Adrenal gland (tissue), 19 donors: ENCODE data around the gene KCNE2. TPM values are rescaled to one million over a fixed set of nuclear protein-coding genes. Genes with fewer than 3 reads are reported as not detected.

ENCODE experiments used
- DNase-seq, 7 donors: peaks; one replicate each; pipeline ENCODE4 v3.0.0-alpha.2; 2019 to 2020
- H3K27ac ChIP-seq, 5 donors: fragments of 200-600 bp; sonication (generic) in 4 of 5; 1 replicate in 3 of 5; 2 replicates in 2 of 5; pipeline versions ENCODE4 v1.5.1 to v1.8.0; 2016 to 2020; ENCODE audit warnings: mild to moderate bottlenecking in 1 of 5
- H3K27me3 ChIP-seq: fragments of 200-600 bp; 2 replicates; pipeline ENCODE4 v1.8.0; 2021
- H3K36me3 ChIP-seq, 2 donors: fragments of 200-600 bp; replicated peaks in 1 of 2; 1 replicate in 1 of 2; 2 replicates in 1 of 2; pipeline versions ENCODE4 v1.5.1 to v1.8.0; 2018 to 2022
- H3K4me1 ChIP-seq, 2 donors: fragments of 200-600 bp; replicated peaks in 1 of 2; 1 replicate in 1 of 2; 2 replicates in 1 of 2; pipeline versions ENCODE4 v1.5.1 to v1.8.0; 2018 to 2021
- H3K4me3 ChIP-seq, 4 donors: fragments of 200-600 bp; sonication (generic) in 3 of 4; one replicate each; pipeline ENCODE4 v1.5.1; 2016 to 2018
- H3K9me3 ChIP-seq, 3 donors: fragments of 200-600 bp; sonication (generic) in 1 of 3; replicated peaks in 1 of 3; 1 replicate in 2 of 3; 2 replicates in 1 of 3; pipeline versions ENCODE4 v1.5.1 to v1.8.0; 2016 to 2021
- CTCF ChIP-seq, 6 experiments: fragments of 450-650 bp in 4 of 6; fragments of 200-600 bp in 2 of 6; sonication (generic) in 1 of 6; IDR thresholded peaks; 1 replicate in 5 of 6; 2 replicates in 1 of 6; pipeline versions ENCODE4 v1.5.1 to v1.8.0; 2016 to 2021; ENCODE audit warnings: antibody characterized with exemption in 6 of 6, mild to moderate bottlenecking in 2 of 6, moderate library complexity in 1 of 6
- POLR2A ChIP-seq, 2 donors: fragments of 450-650 bp; IDR thresholded peaks; one replicate each; pipeline ENCODE4 v1.6.1; 2017; ENCODE audit warnings: antibody characterized with exemption in 2 of 2, mild to moderate bottlenecking in 2 of 2, moderate library complexity in 1 of 2
- WGBS, 4 donors: extraction: QIAGEN DNeasy Blood & Tissue Kit in 2 of 4; methylation state at CpG; one replicate each; pipeline versions ENCODE4 v1.1.5 to v1.1.7; 2013 to 2017; 5-methylcytosine and 5-hydroxymethylcytosine counted together
- intact Hi-C, 2 donors: fragments of 100-400 bp; cut with DNase I; formaldehyde crosslinking; loops; one replicate each; pipeline versions ENCODE4 v1.14.1 to v1.15.0; 2022 to 2023
- long read RNA-seq, 10 donors: library from polyadenylated mRNA in 3 of 10; unstranded in 2 of 10; stranded (forward) in 1 of 10; transcript quantifications; one replicate each; pipeline ENCODE4 v2.0.0 and lab custom pipeline, GENCODE V29; 2021 to 2026
- polyA plus RNA-seq, 3 donors: library from polyadenylated mRNA; stranded (reverse); fragments of 200-250 nt in 2 of 3; fragments of 350-450 nt in 1 of 3; fragmentation: Illumina TruSeq in 1 of 3; extraction: RNeasy Lipid Tissue Mini Kit (QIAGEN cat#74804) in 1 of 3; gene quantifications; one replicate each; pipeline ENCODE4 v1.2.3, GENCODE V29; 2013 to 2014
- total RNA-seq, 9 donors: library from RNA; depleted of rRNA in 4 of 9; stranded (reverse); fragments of >200 nt in 4 of 9; fragments of 120-200 nt in 1 of 9; fragmentation: NEBNext Ultra II Directional in 1 of 9; extraction: Animal tissue kit (Norgen Biotek cat#: 25700) in 1 of 9; gene quantifications; one replicate each; pipeline versions ENCODE4 v1.1.0 to v1.2.4, GENCODE V29; 2013 to 2023
- donor health status: healthy with polysubstance abuse.
- donor health status: Bipolar disorder and iron deficiency.
- donor health status: DM: yes; HTN: yes; CAD: no.
- donor health status: DM: no; HTN: no; CAD: no.
- donor health status: DM: no; HTN: no; CAD: no.
- donor health status: DM: yes; HTN: yes; CAD: no.

The KCNE2 gene
- under 1 TPM in 2 of 9 donors, not detected in 7; 0.22 to 0.32 TPM for total RNA-seq
- polyA plus RNA-seq: under 1 TPM in 2 of 3 donors, not detected in 1; 0.47 to 0.80 TPM
- long read RNA-seq, donor 1: 0 reads
- long read RNA-seq, donor 2: 0 reads
- long read RNA-seq, donor 3: 0 reads
- long read RNA-seq, donor 4: 0 reads
- long read RNA-seq, donor 5: 0 reads
- long read RNA-seq, donor 6: 0 reads
- long read RNA-seq, donor 7: 0 reads
- long read RNA-seq, donor 8: 0 reads
- long read RNA-seq, donor 9: 0 reads
- long read RNA-seq, donor 10: 0 reads

- H3K9me3 ChIP-seq: no peaks in the 10 kb centered on the region
- H3K4me3 ChIP-seq: no peak within 1 kb of the TSS
- H3K27me3 ChIP-seq: no peaks in the 10 kb centered on the region
- WGBS, 4 donors: 76 to 97% (median 86%) methylated on average over 3 of the region's 3 CpGs
- intact Hi-C loops: no loop called here
- DNase-seq: peak in 3 of 7 donors; percentile 1 to 8 (median 6)
- no peak within 1 kb of the TSS for H3K27ac ChIP-seq
- H3K36me3 ChIP-seq: no peaks in the 10 kb centered on the region
- H3K4me1 ChIP-seq: peaks cover 0 to 8% of the 10 kb centered on the region in 2 donors
- TF ChIP-seq CTCF (IDR thresholded peaks at IDR 0.05): no peak
- no peak for TF ChIP-seq POLR2A (IDR thresholded peaks at IDR 0.05)
These were observed at the start of gene KCNE2 for GRCh38 chr21:34363733-34364132. KCNE2 (plus strand) TSS chr21:34364006; CDS start chr21:34370479, 6,473 bp downstream.

- intact Hi-C loops: no loop called here
- TF ChIP-seq POLR2A (IDR thresholded peaks at IDR 0.05): no peak
These were observed 44.2 kb upstream of the KCNE2 start for GRCh38 chr21:34319585-34319984.

GRCh38 chr21:34320011-34320410 is 43.8 kb upstream of the KCNE2 start:
- intact Hi-C loops: no loop called here
- Histone ChIP-seq H3K4me3 (no peak overlapping the region), H3K27ac (no peak overlapping the region), H3K27me3 (no peaks in the 10 kb centered on the region), H3K36me3 (no peaks in the 10 kb centered on the region), H3K9me3 (no peaks in the 10 kb centered on the region), H3K4me1 (peaks cover 0 to 3% of the 10 kb centered on the region in 2 donors)
- TF ChIP-seq POLR2A (IDR thresholded peaks at IDR 0.05) (no peak), CTCF (IDR thresholded peaks at IDR 0.05) (no peak)
- 89 to 94% (median 93%) methylated on average over 4 of the region's 4 CpGs for WGBS, 4 donors
- no peak for DNase-seq

More at GRCh38 chr21:34319585-34319984, 44.2 kb upstream of the KCNE2 start:
- Histone ChIP-seq H3K27me3 (no peaks in the 10 kb centered on the region), H3K4me1 (peaks cover 0 to 3% of the 10 kb centered on the region in 2 donors), H3K36me3 (no peaks in the 10 kb centered on the region), H3K4me3 (no peak overlapping the region), H3K9me3 (no peaks in the 10 kb centered on the region), H3K27ac (no peak overlapping the region)
- no peak for DNase-seq
- 89 to 98% (median 91%) methylated on average over 3 of the region's 3 CpGs for WGBS, 4 donors

GRCh38 chr21:34330055-34330454 is 33.8 kb upstream of the KCNE2 start:
- intact Hi-C loops: no loop called here
- Histone ChIP-seq H3K36me3 (no peaks in the 10 kb centered on the region), H3K4me3 (no peak overlapping the region), H3K27ac (no peak overlapping the region), H3K27me3 (no peaks in the 10 kb centered on the region), H3K4me1 (no peaks in the 10 kb centered on the region), H3K9me3 (no peaks in the 10 kb centered on the region)
- 94 to 98% (median 97%) methylated on average over 8 of the region's 8 CpGs for WGBS, 4 donors
- no peak for TF ChIP-seq CTCF (IDR thresholded peaks at IDR 0.05)
- no peak for TF ChIP-seq POLR2A (IDR thresholded peaks at IDR 0.05)
- no peak for DNase-seq

GRCh38 chr21:34331726-34332125 is 32.1 kb upstream of the KCNE2 start:
- intact Hi-C loops: no loop called here

More at GRCh38 chr21:34331726-34332125, 32.1 kb upstream of the KCNE2 start:
- Histone ChIP-seq H3K4me3 (no peak overlapping the region), H3K9me3 (no peaks in the 10 kb centered on the region), H3K27me3 (no peaks in the 10 kb centered on the region), H3K4me1 (peaks cover 4 to 5% of the 10 kb centered on the region in 2 donors), H3K36me3 (no peaks in the 10 kb centered on the region), H3K27ac (no peak overlapping the region)
- no peak for DNase-seq
- TF ChIP-seq CTCF (IDR thresholded peaks at IDR 0.05): no peak
- TF ChIP-seq POLR2A (IDR thresholded peaks at IDR 0.05): no peak
- 78 to 87% (median 80%) methylated on average over 5 of the region's 5 CpGs for WGBS, 4 donors
